Adrenal gland (tissue), 5 donors: ENCODE data around the gene SMPD3.

Source experiments
- CTCF ChIP-seq, 6 experiments: fragments of 450-650 bp in 4 of 6; fragments of 200-600 bp in 2 of 6; sonication (generic) in 1 of 6; IDR thresholded peaks; 1 replicate in 5 of 6; 2 replicates in 1 of 6; pipeline versions ENCODE4 v1.5.1 to v1.8.0; 2016 to 2021; ENCODE audit warnings: antibody characterized with exemption in 6 of 6, mild to moderate bottlenecking in 2 of 6, moderate library complexity in 1 of 6
- POLR2A ChIP-seq, 2 donors: fragments of 450-650 bp; IDR thresholded peaks; one replicate each; pipeline ENCODE4 v1.6.1; 2017; ENCODE audit warnings: antibody characterized with exemption in 2 of 2, mild to moderate bottlenecking in 2 of 2, moderate library complexity in 1 of 2
- donor health status: DM: no; HTN: no; CAD: no.

GRCh38 chr16:68370581-68371275, 77.6 kb downstream of the SMPD3 start:
- TF ChIP-seq POLR2A (IDR thresholded peaks at IDR 0.05) = no peak
- no peak for TF ChIP-seq CTCF (IDR thresholded peaks at IDR 0.05)
